HG03575 (cell line): ENCODE data around the gene RPS3.

ENCODE experiments used
- ATAC-seq: cut with Tn5 transposase; IDR thresholded peaks from one replicate; pipeline ENCODE4 v1.9.1; 2021; ENCODE audit not compliant: unreplicated experiment, insufficient number of reproducible peaks, low FRiP score; ENCODE audit errors: extremely low read depth

RPS3 gene

GRCh38 chr11:75449271-75449670 lies 50.0 kb downstream of the RPS3 start:
- ATAC-seq: no peak

DNA sequence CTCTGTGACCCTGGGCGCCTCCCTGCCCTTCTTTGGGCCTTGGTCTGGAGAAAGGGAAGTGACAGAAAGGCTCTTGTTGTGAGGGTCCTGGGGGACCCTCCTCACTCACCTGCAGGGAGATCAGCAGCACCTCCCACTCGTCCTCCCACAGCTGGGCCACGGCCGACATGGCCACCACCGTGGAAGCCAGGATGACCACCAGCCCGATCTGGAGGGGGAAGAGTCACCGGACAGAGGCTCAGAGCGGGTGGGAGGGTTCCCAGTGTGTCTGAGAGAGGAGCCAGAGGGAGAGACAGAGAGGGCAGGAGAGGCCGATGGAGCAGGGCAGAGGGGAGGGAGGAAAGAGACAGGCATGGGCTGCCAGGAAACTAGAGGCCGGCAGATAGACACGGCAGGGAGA lies 50.5 kb downstream of the RPS3 start:
- ATAC-seq: no peak

- ATAC-seq: no peak
Observed at GRCh38 chr11:75450236-75450635, 50.9 kb downstream of the RPS3 start.

DNA sequence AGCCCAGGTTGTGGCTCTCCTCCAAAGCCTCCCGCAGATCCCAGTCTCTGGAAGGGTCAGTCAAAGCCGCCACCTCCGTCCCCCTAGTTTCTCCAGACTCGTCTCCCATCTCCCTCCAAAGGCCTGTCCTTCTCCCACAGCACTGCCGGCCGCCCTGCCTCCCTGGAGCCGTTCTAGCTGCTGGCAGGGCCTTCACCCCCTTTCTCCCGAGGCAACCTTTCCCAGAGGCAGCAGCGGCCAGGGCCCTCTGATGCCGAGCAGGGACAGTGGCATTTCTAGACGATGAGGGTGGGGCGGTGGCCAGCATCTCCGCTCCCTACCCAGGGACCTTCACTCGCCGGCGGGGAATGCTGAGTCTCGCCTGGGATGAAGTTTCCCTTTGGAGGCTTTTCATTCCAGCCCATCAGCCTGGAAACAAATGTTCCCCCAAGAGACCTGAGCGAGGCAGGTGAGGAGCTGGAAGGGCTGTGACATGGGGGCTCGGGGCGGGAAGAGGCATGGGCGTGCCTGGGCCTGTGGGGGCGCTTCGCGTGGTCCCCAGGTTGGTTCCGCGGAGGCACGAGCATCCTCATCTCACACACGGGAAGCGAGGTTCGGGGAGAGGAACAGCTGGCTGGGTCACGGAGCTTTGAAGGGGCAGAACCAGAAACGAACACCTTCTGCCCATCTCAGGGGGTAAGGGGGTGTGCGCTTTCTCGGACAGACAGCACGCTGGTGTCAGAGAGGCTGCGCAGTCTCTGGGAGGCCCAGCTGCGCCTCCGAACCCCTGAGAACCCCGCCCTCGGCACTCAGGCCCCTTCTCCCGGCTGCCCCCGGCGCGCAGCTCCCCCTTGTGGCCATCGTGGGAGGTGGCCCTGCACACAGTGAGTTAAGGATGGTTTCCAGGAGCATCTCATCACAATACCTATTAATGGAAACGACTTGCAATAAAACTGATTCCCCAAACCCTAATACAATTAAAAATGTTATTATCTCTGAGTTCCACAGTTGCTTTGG lies 51.8 kb downstream of the RPS3 start:
- no peak for ATAC-seq

GRCh38 chr11:75453916-75454655 lies 54.8 kb downstream of the RPS3 start:
- no peak for ATAC-seq

DNA sequence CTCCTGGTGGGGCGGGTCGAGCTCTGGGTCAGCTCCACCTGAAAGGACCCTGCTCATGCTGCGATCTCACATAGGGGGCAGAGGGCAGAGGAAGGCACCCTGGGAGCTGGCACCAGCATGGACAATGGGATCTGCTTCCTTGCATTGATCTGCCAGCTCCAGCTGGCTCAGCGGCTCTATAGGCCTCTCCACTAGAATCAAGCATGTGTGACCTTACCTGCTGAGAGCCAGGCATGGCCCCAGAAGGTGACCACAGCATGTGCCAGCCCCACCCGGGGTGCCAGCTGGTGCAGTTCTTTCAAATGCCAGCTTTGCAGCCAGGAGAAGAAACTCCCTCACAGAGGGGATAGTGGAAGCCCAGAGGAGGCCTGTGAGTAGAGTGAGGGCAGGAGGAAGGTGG lies 55.7 kb downstream of the RPS3 start:
- ATAC-seq: no peak
